ENCODE measurements around the gene ZBED4. TPM values are rescaled to one million over a fixed set of nuclear protein-coding genes. Genes with fewer than 3 reads are reported as not detected.

Gene ZBED4
- total RNA-seq, 1 donor from 2014 or later: 43.8 TPM

- Mint-ChIP-seq H3K4me3 (peak overlapping the region; percentile 56), H3K9me3 (no peaks in the 10 kb centered on the region), H3K27me3 (ENCODE audit: low read depth) (no peaks in the 10 kb centered on the region), H3K36me3 (ENCODE audit: low read depth) (no peaks in the 10 kb centered on the region), H3K27ac (ENCODE audit: unreplicated experiment) (no peak overlapping the region), H3K4me1 (peaks cover 8% of the 10 kb centered on the region)
- DNase-seq (ENCODE audit: low read depth, low spot score): no peak
- TF ChIP-seq CTCF (conservative IDR thresholded peaks at IDR 0.05): no peak
These were observed 62.0 kb downstream of the ZBED4 start for GRCh38 chr22:49915610-49916009.

- Mint-ChIP-seq H3K4me1 (peaks cover 8% of the 10 kb centered on the region), H3K36me3 (ENCODE audit: low read depth) (no peaks in the 10 kb centered on the region), H3K9me3 (no peaks in the 10 kb centered on the region), H3K27ac (ENCODE audit: unreplicated experiment) (no peak overlapping the region), H3K4me3 (peak overlapping the region; percentile 87), H3K27me3 (ENCODE audit: low read depth) (no peaks in the 10 kb centered on the region)
- no peak for TF ChIP-seq CTCF (conservative IDR thresholded peaks at IDR 0.05)
- no peak for DNase-seq (ENCODE audit: low read depth, low spot score)
These were observed 63.2 kb downstream of the ZBED4 start for GRCh38 chr22:49916831-49917230.

- H3K4me1 Mint-ChIP-seq: peaks cover 8% of the 10 kb centered on the region
- H3K9me3 Mint-ChIP-seq: no peaks in the 10 kb centered on the region
- DNase-seq (ENCODE audit: low read depth, low spot score): peak; percentile 97
- H3K27ac Mint-ChIP-seq (ENCODE audit: unreplicated experiment): peak within 1 kb of the TSS; percentile 62
- no peaks in the 10 kb centered on the region for H3K36me3 Mint-ChIP-seq (ENCODE audit: low read depth)
- H3K27me3 Mint-ChIP-seq (ENCODE audit: low read depth): no peaks in the 10 kb centered on the region
- TF ChIP-seq CTCF (conservative IDR thresholded peaks at IDR 0.05): no peak
- H3K4me3 Mint-ChIP-seq: peak within 1 kb of the TSS; percentile 87
These were observed 64.6 kb downstream of the ZBED4 start, which contains the start of the genes ALG12 and CRELD2 for GRCh38 chr22:49917974-49918910. TSS of gene ALG12 (minus strand) at chr22:49918438. CDS start at chr22:49913765, 4,673 bp downstream. TSS of gene CRELD2 (plus strand) at chr22:49918634. CDS start at chr22:49918770, 136 bp downstream.

- Mint-ChIP-seq H3K4me1 (peaks cover 16% of the 10 kb centered on the region), H3K36me3 (ENCODE audit: low read depth) (no peaks in the 10 kb centered on the region), H3K4me3 (peak overlapping the region; percentile 84), H3K27ac (ENCODE audit: unreplicated experiment) (no peak overlapping the region), H3K27me3 (ENCODE audit: low read depth) (no peaks in the 10 kb centered on the region), H3K9me3 (no peaks in the 10 kb centered on the region)
- no peak for DNase-seq (ENCODE audit: low read depth, low spot score)
- TF ChIP-seq CTCF (conservative IDR thresholded peaks at IDR 0.05): no peak
These were observed 65.6 kb downstream of the ZBED4 start for GRCh38 chr22:49918911-49919881.

- peak overlapping the region; percentile 84 for H3K4me3 Mint-ChIP-seq
- H3K27me3 Mint-ChIP-seq (ENCODE audit: low read depth): no peaks in the 10 kb centered on the region
- peaks cover 21% of the 10 kb centered on the region for H3K4me1 Mint-ChIP-seq
- H3K27ac Mint-ChIP-seq (ENCODE audit: unreplicated experiment): no peak overlapping the region
- no peaks in the 10 kb centered on the region for H3K9me3 Mint-ChIP-seq
- TF ChIP-seq CTCF (conservative IDR thresholded peaks at IDR 0.05): no peak
- no peaks in the 10 kb centered on the region for H3K36me3 Mint-ChIP-seq (ENCODE audit: low read depth)
- DNase-seq (ENCODE audit: low read depth, low spot score): no peak
These were observed 67.2 kb downstream of the ZBED4 start for GRCh38 chr22:49920859-49921258.

Measured in neural crest cell (in vitro differentiated cells).